ENCODE measurements around the gene CAPN9.
"Not testable (repeated sequence)": the region's sequence is repeated elsewhere in the genome, so short reads cannot be mapped to it uniquely, and the experiment has no call there.

The CAPN9 gene

DNA sequence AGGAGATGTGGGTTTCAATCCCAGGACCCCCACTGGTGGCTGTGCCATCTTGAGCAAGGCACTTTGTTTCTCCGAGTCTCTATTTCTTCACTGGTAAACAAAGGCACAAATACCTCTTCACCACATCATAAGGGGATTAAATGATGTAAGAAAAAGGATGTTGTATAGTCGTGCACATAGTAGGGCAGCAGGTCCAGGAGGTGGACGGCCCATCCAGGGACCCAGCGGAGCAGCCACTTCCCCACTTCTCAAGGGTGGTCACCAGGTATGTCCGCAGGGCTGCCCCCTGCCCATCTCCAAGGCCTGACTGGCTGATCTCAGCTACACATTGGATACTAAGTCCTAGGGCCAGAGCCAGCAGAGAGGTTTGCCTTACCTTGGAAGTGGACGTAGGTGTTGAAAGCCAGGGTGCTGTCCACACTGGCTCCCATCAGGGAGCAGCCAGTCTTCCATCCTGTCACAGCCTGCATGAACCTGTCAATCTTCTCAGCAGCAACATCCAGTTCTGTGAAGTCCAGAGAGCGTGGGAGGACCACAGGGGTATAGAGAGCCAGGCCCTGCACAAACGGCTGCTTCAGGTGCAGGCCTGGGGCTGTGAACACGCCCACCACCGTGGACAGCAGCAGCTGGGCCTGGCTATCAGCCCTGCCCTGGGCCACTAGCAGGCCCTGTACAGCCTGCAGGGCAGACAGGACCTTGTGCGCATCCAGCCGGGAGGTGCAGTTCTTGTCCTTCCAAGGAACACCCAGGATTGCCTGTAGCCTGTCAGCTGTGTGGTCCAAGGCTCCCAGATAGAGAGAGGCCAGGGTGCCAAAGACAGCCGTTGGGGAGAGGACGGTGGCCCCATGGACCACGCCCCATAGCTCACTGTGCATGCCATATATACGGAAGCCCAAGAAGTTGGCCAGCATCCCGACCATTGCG lies 37.3 kb upstream of the CAPN9 start:
- no peak for DNase-seq (ENCODE audit: low read depth)

DNA sequence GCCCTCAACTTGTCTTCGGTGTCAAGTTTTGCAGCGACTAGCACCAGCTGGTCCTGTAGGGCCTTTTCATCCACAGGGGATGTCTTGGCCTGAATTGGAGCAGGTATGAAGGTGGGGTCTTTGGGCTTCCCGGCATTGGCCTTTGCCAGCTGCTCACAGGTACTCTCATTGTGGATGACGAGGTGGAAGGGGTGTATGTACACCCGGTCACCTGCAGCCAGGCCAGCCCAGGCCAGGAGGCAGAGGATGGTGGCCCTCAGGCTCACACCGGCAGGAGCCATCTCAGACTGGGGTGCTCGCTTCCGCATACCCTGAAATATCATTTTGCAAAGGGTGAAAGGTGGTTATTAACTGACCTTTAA lies 36.7 kb upstream of the CAPN9 start:
- no peak for DNase-seq (ENCODE audit: low read depth)

DNA sequence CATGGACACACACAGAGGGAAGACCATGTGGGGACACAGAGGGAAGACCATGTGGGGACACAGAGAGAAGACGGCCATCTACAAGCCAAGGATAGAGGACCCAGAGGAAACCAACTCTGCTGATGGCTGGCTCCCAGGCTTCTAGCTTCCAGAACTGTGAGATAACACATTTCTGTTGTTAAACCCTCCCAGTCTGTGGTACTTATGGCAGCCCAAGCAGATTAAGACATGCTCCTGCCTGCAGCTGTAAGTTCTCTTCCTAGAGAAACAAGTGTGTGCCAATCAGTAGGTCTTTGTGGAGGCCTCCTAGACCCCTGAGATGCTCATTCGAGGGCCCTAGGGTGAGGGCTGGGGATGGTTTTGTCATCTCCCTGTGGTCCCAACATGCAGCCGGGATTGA lies 35.9 kb upstream of the CAPN9 start:
- no peak for DNase-seq (ENCODE audit: low read depth)

DNA sequence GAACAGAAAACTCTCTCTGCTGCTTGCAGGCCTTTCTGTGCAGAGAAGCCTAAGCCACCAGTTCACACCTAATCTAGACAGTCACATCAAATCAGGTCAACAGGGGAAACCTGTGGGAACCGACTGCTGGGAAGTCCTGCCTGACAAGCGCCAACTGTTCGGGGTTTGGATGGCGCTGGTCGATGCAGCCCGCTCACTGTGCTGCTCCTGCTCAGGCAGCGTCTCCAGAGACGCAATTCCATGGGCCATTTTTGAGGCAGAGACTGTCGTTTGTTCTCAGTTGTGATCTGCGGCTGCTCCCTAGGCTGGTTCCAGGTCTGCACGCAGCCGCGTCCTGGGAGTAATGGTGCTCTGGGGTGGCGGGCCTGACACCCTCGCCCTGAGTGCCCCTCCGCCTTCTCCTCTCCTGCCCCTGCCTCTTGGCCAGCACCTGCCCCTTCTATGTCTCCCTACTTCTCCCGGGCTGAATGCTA lies 34.7 kb upstream of the CAPN9 start:
- no peak for DNase-seq (ENCODE audit: low read depth)

DNA sequence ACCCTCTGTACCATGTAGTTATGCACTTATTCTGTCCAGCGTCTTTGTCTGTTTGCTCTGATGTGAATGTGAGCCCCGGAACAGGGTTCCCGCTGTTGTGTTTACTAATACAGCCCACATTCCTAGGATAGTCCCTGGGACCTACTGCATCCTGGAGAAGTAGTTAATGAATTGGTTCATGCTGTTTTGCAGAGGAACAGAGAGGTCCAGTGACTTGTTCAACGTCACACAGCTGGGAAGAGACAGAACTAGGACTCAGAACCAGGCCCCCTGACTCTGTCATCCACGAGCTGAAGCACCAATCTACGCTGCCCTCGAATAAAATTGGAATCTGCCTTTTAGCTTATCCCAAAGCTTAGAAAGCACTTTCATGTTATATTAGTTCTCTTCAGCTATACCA lies 34.0 kb upstream of the CAPN9 start:
- DNase-seq (ENCODE audit: low read depth) = no peak

DNA sequence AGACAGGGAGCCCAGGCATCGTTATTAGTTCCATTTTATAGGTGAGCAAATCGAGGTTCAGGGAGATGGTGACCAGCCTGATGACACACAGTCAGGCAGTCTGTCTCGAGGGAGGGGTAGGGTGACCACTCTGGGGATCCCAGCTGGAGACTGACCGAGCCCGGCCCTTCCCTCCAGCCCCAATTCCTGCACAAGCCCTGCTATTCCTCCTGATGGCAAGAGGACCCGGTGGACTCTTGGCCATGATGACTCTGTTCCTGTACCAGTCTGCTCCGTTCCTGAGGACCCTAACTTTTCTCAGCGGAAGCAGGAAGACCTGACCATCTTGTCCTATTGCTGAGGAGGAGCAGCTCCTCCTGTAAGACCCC lies 33.7 kb upstream of the CAPN9 start:
- DNase-seq (ENCODE audit: low read depth) = no peak

DNA sequence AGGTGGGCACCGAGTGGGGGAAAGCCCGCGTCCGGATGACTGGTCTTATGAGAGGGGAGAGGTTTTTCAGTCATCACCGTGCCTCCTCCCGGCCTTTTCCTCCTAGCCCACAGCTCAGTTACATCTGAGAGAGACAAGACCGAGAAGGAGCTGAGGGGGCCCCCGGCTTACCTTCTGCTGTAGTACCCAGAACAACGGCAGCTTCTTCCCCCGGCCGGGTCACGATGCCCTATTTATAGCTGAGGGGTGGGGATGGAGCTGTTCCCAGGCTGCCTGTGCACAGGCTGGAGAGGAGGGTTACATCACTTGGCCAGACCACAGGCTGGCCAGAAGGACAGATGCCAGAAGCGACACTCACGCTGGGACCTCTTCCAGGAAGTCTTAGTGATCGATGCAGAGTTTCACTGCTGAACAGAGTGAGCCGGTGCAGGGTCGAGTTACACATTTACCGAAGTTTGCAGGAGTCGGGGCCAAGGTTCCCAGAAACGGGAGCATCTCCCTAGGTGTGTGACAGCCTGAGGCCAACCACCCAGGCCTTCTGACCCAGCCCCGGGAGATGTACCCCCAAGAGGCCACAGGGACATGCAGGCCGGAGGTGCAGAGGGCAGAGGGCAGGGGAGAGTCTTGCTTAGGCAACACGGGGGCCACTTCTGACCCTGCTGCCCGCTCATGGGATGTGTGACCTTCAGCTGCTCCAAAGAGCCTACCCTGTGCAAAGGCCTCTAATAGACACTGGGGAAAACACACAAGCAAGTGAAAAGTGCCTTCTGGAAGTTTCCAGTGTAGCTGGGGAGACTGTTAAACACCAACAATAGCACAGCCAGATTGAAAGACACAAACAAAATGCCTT lies 33.0 kb upstream of the CAPN9 start, which contains the start of gene AGT:
Gene AGT, minus strand, starts transcription at position 208 of the 850 bp plus-strand sequence. CDS start 3,299 bp downstream, outside the sequence.
- peak; percentile 68 for DNase-seq (ENCODE audit: low read depth)

DNA sequence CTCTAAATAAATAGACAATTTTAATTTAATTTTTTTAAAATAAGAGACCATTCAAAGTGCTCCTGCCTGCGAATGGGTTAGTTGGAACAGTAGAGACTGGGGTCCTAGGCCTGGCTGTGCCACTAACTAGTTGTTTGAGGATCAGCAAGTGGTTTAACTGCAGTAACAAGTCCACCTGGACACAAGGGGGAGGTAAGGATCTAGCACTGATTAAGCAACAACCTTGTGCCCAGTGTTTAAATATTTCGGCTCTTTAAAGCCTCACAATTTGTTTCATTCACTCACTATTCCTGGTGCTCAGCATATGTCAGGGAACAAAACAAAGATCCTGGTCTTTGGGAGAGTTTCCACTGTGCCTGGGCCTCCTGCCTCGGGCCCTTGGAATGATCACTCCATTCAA lies 31.7 kb upstream of the CAPN9 start:
- no peak for DNase-seq (ENCODE audit: low read depth)

DNA sequence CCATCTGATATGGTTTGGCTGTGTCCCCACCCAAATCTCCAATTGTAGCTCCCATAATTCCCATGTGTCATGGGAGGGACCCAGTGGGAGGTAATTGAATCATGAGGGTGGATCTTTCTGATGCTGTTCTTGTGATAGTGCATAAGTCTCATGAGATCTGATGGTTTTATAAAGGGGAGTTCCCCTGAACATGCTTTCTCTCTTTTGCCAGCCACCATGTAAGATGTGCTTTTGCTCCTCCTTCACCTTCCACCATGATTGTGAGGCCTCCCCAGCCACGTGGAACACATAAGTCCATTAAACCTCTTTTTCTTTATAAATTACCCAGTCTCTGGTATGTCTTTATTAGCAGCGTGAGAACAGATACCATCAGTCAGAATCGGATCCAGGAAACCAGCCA lies 30.7 kb upstream of the CAPN9 start:
- DNase-seq (ENCODE audit: low read depth) = not testable (repeated sequence)

DNA sequence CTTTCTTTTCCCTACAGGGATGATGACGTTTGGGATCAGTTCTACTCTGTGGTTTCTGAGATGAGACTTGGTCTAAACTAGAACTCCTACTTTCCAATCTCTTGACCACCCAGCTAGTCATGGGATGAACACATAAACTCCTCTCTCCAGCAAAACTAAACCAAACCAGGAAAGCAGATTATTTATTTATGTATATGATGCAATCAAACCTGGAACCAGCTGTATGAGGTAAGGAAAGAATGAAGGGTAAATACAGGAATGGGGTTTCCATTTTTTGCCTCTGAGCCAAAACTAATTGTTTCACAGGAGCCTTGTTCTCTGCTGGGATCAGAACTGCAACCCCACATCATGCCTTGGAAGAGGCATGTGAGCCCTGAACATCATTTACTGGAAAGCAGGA lies 29.9 kb upstream of the CAPN9 start:
- no peak for DNase-seq (ENCODE audit: low read depth)

DNA sequence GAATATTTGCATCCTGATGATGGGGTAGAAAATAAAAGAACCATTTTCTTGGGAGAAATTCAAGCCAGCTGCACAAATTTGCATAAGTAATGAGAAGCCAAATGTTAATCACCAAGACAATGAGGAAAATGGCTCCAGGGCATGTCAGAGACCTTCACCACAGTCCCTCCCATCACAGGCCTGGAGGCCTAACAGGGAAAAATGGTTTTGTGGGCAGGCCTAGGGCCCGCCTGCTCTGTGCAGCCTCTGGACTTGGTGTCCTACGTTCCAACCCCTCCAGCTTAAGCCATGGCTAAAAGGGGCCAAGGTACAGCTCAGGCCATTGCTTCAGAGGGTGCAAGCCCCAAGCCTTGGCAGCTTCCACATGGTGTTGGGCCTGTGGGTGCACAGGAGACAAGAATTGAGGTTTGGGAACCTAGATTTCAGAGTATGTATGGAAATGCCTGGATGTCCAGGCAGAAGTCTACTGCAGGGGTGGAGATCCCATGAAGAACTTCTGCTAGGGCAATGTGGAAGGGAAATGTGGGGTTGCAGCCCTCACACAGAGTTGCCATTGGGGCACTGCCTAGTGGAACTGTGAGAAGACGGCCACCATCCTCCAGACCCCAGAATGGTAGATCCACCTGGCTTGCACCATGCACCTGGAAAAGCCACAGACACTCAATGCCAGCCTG lies 25.2 kb upstream of the CAPN9 start:
- DNase-seq (ENCODE audit: low read depth) = not testable (repeated sequence)

DNA sequence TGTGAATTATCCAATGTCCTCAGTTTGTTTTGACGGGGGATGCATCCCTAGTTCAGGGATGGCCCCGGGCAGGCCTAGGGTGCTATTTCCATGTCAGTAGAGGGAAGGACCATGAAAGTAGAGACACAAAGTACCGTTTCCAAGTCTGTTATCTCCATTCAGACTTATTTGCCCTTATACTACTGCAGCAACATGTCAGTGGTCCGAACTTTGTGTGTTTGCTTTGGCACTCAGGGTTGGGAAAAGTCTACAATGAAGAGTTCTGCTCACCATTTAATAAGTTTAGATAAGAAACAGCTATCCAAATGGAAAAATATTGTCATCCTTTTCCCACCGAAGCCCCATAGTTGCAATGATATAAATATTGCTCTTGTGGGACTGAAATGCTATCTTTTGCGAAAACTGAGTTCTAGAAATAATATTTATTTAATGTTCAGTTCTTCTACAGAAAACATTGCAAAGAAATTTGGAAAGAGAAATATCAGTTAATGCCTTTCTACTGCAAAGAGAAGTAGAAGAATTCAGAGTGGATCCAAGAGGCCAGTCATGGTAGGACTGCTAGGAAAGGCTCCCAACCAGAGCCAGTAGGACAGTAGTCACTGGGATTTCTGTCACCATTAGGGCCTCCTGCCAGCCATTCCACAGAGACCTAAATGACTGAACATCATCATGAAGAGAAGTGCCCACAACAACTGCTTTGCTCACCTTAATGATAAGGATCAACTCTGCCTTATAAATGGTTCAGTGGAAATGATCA lies 21.8 kb upstream of the CAPN9 start:
- DNase-seq (ENCODE audit: low read depth) = no peak

DNA sequence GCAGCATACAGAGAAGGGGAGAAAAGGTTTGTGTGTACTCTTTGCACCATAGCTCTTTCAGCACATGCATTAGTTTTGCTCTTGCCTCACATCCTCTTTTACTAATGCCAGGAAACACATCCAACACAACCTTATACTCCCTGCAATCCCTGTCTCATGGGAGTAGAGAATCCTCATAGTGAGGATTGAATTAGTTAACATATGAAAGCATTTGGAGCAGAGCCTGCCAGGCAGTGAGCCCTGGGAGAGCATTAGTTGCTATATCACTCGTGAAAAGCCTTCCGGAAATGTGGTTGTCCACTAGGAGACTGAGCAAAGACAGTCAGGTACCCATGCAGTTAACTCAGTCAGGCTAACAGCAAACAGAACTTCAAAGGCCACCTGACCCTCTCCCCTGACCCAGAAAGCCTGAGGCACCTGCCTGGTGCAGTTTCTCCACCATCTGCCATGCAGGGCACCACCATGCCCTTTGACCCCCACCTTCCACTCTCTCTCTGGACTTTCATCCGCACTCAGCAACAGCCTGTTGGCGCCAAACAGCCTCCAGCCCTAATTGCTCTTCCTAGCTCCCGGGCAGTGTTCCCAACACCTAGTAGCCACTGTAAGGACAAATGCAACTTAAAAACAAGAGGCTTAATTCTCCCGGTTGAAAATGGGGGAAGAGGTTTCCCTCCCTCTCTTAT lies 18.3 kb upstream of the CAPN9 start:
- DNase-seq (ENCODE audit: low read depth) = no peak

DNA sequence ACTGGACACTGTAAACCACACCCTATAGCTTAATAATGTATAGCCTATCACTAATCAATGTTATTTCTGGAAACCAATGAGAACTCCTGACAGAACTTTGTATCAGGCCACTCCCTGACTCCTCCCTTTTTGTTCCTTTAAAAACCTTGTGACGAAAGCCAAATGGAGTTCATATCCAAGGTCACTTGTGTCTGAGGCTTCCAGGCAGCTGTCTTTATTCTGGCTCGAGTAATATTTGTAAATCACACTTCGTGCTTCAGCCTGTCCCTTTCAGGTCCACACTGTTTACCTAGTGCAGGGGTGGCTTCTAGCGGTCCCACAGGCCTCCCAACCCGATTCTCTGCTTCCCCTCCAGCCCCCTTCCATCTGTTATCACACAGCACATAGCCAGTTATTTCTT lies 16.2 kb upstream of the CAPN9 start:
- DNase-seq (ENCODE audit: low read depth) = no peak

DNA sequence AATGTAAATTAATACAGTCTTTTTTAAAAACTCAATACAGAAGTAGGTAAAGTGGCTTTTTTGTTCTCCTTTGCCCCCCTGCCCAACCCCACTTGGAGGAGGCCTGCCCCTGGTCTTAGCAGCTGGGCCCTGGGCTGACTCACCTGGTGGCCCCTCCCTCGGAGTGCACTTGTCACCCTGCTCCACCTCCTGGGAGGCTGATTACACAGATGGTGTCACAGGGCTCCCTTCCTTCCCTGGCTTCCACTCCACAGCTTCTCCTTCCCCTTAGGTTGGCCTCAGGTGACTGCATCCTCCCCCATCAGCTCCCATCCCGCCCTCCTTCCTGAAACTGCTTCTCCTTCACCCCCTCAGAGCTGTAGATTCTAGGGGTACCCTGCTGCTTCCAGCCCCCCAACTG lies 11.7 kb upstream of the CAPN9 start:
- DNase-seq (ENCODE audit: low read depth) = no peak

DNA sequence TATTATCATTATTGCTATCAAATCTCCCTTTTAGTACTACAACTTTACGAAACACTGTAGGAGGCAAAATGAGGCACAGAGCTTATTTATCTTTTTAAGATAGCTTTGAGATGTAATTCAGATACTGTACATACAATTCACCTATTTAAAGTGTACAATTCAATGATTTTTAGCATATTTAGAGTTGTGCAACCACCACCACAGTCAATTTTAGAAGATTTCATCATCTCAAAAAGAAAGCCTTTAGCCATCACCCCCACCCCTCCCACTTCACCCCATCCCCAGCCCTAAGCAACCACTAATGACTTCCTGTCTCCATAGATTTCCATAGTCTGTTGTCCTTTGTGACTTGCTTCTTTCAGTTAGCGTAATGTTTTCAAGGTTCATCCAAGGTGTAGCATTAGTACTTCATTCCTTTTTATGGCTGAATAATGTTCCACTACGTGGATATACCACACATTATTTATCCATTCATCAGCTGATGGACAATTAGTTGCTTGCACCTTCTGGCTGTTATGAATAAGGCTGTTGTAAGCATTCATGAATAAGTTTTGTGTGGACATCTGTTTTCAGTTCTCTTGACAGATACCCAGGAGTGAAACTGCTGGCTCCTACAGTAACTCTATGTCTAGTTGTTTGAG lies 9.4 kb upstream of the CAPN9 start:
- DNase-seq (ENCODE audit: low read depth) = no peak

DNA sequence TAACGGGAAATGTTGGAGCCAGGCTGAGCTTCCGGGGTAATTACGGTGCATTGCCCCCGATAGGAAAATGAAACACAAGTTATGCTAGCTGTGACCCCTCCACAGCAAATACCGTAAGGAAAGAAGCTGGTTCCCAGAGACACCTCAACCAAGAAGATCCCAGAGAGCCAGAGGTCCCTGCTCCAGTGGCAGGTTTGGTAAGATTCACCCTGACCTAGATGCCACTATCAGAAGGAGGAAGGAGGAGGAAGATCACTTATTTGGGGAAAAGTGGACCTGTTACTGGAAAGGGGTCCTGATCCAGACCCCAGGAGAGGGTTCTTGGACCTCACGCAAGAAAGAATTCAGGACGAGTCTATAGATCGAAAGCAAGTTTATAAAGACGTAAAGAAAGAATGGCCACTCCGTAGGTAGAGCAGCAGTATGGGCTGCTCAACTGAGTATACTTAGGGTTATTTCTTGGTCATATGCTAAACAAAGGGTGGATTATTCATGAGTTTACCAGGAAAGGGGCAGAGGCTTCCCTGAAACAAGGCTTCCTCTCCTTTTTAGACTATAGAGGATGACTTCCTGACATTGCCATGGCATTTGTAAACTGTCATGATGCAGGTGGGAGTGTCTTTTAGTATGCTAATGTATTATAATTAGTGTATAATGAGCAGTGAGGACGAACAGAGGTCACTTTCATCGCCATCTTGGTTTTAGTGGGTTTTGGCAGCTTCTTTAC lies 7.5 kb upstream of the CAPN9 start:
- DNase-seq (ENCODE audit: low read depth) = no peak

DNA sequence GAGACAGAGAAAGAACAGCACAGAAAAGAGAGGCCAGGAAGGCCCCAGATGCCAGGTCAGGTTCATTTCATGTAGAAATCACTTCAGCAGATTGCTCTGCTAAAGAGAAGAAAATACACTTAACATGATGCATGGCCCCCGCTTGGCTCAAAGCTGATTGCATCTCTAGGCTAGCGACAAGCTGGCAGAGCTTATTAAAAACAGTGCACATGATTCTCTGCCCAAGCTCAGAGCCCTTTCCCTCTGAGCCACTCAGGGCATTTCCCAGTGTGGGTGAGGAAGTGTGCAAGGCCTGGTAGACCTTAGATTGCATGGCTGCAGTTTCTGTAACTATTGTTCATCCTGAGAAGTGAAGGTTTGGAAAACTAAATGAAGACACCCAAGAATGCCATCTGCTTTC lies 3.3 kb upstream of the CAPN9 start:
- no peak for DNase-seq (ENCODE audit: low read depth)

DNA sequence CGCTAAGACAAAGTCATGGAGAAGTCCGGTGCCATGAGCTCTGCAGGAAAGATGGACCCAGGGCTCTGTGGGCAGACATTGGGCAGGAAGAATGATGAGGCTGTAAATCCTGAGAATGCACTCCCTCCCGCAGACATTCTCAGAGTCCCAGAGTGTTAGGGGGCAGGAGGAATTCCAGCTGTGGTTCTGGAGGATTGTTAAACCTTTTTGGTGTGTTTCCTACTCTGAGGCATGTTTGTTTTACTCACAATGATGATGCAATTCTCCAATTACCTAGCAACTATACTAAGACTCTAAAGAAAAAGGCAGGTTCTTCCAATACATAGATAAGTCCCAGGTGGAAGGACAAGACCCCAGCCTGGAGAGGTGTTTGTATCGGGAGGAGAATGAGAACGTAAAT lies 2.8 kb upstream of the CAPN9 start:
- peak; percentile 51 for DNase-seq (ENCODE audit: low read depth)

DNA sequence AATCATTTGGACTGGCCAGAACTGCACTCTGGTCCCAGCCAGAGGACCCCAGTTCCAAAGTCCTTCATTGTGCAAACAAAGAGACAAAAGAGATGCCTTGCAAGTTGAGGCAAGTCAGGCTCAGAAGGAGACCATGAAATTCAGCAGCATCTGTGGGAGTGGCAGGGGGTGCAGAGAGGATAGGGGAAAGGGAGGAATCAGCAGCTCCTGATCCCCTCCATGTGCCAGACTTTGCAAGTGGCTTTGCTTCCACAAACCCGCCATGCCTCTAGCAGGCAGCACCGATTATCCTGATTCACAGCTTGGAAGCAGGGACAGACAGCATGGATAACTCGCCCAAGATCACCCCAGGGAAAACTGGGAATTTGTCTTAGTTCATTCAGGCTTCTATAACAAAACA lies 2.1 kb upstream of the CAPN9 start:
- DNase-seq (ENCODE audit: low read depth) = no peak

All from iris pigment epithelial cell (primary cell).